ENCODE data around the gene ARHGDIA.
"Not testable (repeated sequence)": the region's sequence is repeated elsewhere in the genome, so short reads cannot be mapped to it uniquely, and the experiment has no call there.

Gene ARHGDIA

DNA sequence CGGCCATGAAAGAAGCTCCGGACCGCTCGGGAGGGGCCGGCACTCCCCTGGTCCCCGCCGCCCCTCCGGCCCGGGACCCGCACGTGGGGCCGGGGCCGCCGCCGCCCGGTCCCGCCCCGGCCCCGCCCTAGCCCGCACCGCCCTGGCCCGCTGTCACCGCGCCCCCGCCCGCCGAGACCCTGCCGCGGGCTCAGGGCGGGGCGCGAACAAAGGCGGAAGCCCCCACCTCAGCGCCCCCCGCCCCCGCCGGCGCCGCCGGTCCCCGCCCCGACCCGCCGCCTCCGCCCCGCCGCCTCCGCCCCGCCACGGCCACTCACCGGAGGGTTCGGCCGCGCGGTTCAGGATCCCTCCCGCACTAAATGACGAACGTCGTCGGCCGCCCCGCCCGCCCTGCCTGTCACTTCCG, at the start of gene ARHGDIA:
Gene ARHGDIA, minus strand, starts transcription at position 357 of the 406 bp plus-strand sequence. CDS start 1,407 bp downstream, outside the sequence.
- FAIRE-seq: no peak

DNA sequence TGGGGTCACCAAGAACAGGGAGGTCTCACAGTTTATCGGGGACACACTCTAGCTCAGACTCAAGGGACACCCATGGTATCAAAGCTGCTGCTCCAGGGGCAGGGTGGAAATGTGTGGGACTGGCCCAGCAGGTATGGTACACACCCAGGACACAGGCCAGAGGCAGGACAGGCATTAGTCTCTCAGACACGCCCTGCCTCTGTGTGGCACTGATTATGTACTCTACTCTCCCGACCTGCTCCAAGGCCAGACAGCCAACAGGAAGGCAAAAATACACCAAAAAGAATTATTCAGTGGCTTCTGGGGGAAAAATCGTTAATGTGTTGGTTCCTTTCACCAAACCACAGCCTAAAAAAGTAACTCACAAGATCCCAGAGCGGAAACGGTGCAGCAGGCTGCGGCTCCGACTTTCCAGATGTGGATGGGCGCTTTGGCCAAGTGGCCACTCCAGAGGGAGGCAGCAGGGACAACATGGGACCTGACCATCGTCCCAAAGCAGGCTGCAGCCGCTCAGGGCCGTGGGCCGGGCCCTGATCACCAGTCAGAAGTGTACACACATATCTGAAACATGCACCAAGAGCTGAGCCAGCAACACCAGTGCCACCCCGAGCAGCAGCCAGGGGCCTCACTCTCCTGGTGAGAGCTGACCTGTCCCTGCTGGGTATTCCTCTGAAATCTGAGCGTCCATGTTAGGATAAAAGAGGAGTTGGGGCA, 47.9 kb upstream of the ARHGDIA start:
- no peak for FAIRE-seq

DNA sequence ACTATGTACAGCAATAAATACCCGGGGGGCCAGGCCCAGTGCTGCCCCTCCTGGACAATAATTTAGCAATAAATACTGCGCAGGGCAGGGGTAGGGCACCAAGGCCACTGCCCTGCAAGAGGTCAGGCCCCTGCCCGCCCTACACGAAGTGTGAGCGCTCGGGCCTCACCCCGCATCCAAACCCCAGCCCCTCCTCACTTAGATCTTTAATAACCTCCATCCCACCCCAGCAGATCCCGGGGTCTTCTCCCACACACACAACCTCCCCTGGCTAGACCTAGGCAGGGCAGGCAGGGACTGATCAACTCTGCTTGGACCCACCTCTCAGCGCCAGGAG, 47.2 kb upstream of the ARHGDIA start:
- not testable (repeated sequence) for FAIRE-seq

DNA sequence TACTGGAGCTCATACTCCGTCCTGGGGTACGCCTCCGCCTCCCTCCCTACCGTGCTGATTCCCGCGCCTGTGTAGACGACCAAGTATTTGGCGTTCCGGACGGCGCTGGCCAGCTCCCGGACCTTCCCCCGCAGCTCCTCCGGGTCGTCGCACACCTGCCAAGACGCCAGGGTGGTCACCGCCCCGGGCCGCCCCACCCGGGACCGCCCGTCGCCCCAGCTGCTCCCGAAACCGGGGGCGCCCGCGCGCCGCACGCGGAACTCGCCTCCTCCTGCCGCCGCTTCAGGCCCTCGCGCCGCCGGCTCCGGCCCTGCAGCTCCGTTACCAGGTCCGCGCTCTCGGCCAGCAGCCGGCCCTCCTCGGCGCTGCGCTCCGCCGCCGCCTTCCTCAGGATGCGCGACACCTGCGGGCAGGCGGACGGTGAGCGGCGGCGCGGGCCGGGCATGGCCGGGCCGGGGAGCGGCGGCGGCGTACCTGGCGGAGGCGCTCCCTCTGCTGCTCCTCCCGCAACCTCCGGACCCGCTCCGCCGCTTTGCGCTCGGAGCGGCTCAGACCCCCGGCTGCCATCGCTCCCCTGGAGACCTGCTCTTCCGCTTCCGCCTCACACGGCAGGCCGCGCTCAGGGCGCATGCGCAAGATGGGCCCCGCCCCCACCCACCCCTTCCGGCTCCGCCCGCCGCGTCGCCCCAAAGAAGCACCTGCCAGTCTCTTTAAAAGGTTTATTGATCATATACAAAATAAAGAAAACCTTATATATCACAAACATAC, 46.6 kb upstream of the ARHGDIA start, which contains the start of gene SIRT7:
Gene SIRT7, minus strand, starts transcription at position 612 of the 768 bp plus-strand sequence. Its CDS starts 45 bp downstream, at position 567.
- no peak for FAIRE-seq

DNA sequence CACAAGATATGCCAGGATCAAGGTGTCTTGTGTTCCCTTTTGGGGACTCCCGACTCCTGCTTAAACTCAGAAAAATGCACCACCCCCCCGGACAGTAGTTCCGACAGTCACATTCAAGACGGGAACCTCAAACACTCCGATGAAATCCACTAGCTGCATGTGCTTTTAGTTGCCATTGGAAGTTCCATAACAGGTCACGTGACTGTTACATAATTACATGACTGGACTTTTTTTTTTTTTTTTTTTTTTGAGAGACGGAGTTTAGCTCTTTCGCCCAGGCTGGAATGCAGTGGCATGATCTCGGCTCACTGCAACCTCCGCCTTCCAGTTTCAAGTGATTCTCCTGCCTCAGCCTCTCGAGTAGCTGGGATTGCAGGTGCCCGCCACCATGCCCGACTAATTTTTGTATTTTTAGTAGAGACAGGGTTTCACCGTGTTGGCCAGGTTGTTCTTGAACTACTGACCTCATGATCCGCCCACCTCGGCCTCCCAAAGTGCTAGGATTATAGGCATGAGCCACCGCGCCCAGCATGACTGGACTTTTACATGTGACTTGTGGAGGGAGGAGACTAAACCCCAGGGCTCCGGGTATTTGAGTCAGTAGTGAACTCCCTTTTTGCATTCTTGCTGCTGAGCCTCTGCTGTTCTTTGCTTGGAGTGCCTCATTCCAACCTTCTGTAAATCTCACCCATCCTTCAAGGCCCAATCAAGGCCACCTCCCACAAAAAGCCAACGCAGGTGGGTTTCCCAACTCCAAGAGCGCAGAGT, 45.3 kb upstream of the ARHGDIA start:
- no peak for FAIRE-seq

DNA sequence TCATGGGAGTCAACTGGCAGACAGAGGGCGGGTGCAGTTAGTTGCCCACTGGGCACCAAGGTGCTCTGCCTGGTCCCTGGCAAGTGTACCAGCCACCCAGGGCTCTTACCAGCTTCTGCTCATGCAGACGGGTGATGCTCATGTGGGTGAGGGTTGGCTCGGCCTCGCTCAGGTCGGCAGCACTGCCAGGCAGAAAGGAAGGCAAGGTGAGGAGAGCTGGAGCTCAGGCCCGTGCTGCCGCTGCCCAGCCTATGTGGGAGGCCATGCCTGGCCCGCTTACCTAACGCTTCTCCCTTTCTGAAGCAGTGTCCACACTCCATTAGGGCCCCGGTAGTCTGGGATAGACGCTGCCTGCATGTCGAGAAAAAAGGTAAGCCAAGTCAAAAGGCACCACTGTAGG, 44.2 kb upstream of the ARHGDIA start:
- no peak for FAIRE-seq

DNA sequence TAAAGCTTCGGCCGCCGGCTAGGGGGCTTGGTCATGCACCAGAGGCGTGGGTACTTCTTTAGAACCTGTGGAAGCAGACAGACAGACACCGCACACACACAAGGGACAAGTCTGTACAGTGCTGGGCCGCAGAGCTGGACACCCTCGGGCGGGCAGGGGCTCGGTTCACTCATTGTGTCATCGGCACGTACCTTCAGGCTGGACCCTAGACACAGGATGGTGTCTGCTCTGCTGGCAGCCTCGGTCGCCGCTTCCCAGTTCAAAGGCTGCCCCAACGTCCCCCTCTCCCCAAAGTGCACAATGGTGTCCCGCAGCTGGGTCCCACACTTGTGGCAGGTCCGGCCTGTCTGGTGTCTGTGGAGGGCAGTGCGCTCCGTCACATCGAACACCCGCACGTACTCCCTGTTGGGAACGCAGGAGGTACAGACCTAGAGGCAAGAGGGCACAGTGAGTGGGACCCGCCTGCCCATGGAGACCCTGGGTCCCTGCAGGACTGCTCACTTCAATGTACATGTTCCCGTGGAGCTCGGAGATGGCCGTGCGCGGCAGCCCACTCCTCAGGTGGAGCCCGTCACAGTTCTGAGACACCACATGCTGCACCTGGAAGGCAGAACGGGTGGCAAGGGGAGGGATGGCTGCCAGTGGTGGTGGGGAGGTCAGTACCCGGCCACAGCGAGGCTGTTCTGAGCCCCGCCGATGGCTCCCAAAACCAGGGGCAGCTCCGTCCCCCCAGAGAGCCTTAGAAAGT, 43.1 kb upstream of the ARHGDIA start:
- FAIRE-seq: no peak

DNA sequence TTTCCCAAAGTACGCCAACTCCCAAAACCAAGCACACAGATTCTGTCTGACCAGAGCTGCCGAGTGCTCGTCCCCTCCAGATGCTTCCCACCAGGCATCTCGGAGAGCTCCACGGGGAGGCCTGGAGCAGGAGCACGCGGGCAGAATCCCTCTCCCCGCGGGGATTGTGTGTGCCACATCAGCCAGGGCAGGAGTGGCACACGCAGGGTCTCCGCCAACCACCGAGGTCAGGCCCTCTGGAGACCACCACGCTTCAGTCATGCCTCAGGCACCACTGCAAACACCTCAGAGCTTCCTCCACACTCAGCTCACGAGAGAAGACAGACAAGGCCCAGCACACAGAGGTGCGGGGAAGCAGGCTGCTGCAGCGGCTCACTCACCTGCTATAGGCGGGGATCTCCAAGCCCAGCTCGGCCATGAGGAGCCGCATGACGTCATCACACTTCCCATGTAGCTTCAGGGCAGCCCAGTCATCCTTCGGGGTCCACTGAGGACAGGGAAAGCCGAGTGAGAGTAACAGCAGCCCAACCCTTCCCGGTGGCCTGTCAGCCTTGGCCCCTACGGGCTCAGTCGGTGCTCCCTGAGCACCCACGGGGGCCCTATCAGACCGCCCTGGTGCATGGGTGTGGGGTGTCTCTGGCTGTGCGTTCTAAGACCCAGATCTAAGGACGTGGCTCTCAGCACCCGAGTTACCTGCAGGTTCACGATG, 42.4 kb upstream of the ARHGDIA start:
- no peak for FAIRE-seq

DNA sequence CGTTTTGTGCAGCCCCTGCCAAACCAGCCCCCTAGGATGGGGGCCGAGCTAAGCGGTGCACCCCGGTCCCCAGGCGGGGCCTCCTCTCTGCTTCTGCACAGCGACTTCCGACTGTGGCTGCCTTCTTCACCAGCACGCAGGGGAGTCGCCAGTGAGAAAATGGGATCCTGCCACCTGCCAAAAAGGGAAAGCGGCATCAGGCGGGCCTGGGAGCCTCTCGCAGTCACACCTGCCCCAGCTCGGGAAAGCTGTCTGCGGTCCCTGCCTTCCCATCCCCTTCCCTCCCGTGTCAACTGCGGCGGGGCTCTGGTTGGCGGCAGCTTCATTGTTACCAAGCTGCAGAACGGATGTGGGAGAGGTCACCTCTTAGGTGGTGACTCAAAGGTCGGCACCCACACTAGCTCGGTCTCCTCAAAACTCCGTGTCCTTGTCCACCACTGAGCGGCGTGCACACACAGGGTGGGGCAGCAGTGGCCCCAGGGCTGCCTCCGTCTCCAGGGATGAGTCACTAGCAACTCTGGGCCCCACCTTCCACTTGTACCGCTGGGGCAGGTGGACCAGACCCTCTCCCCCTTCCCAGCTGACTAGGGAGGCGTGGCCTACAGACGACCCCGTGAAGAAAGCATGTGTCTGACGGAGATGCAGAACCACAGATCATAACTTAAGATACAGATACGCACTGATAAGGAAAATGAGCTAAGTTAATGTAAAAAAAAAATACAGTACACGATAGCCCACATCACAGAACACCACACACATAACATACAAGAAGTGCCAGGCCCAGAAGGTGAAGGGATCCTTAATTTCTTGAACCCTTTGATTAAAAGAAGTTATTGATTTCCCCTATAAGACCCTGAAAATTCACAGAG, 41.5 kb upstream of the ARHGDIA start:
- no peak for FAIRE-seq

DNA sequence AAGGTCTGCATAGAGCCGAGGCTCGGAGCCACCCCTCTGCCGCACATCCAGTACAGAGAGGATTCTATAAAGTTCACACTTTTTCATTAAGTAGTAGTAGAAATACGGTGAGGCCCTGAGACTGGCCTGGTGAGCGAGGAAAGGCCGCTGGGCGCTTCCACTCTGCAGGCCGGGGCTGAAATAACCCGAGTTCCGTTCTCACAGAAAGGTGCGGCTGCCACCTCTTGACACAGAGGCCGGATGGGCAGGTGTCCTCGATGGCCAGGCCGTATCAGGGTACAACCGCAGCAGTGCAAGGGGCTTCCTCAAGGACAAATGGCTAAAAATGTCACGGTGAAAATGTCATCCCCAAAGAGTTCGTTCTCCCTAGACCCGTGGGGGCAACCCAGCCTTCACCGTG, 40.8 kb upstream of the ARHGDIA start:
- FAIRE-seq: no peak

DNA sequence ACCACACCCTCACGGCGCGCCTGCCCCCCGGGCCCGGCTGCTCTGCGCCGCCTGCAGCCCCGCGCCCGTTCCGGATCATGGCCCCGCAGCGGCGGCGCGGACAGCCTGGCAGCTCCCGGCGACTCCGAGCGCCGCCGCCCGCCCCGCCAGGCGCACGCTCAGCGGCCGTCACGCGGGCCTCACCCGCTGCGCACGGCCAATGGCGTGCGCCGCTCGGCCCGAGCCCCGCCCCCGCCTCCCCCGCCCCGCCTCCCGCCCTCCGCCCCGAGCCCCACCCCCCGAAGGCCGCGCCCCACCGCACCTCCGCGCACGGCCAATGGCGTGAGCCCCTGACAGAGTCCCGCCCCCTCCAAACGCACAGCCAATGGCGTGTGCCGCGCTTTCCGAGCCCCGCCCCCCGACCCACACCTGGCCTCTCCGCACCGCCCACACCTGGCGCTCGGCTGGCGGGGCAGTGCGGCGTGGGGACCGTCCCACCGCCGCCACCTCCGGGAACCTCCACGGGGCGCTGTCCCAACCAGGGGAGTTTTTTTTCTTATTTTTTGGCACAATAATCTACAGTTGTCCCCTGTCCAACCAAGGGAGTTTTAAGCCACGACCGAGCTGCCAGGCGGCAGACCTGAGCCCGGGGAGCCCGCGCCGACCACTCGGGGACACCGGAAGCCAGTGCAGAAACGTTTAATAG, 40.3 kb upstream of the ARHGDIA start, which contains the start of gene PCYT2:
Gene PCYT2, minus strand, starts transcription at position 123 of the 685 bp plus-strand sequence. Its CDS starts 44 bp downstream, at position 79.
- FAIRE-seq: no peak

DNA sequence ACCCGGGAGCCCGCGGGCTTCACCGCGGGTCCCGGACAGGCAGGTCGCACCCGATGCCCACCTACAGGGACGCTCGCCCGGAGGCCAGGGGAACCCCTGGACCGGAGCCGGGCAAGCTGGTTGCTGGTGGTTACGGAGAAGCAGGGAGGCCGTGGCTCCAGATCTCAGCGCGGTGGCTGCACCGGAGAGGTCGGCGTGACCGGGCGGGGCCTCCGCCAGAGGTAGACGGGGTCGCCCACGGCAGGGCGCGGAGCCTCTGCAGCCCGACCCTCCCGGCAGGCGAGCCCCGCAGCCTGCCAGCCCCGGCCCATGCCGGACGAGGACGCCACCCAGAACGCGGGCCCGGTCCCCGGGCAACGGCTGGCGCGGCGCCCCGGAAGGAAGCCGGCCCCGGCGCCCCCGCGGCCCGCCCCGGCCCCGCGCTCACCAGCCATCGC, 39.7 kb upstream of the ARHGDIA start:
- FAIRE-seq: no peak

DNA sequence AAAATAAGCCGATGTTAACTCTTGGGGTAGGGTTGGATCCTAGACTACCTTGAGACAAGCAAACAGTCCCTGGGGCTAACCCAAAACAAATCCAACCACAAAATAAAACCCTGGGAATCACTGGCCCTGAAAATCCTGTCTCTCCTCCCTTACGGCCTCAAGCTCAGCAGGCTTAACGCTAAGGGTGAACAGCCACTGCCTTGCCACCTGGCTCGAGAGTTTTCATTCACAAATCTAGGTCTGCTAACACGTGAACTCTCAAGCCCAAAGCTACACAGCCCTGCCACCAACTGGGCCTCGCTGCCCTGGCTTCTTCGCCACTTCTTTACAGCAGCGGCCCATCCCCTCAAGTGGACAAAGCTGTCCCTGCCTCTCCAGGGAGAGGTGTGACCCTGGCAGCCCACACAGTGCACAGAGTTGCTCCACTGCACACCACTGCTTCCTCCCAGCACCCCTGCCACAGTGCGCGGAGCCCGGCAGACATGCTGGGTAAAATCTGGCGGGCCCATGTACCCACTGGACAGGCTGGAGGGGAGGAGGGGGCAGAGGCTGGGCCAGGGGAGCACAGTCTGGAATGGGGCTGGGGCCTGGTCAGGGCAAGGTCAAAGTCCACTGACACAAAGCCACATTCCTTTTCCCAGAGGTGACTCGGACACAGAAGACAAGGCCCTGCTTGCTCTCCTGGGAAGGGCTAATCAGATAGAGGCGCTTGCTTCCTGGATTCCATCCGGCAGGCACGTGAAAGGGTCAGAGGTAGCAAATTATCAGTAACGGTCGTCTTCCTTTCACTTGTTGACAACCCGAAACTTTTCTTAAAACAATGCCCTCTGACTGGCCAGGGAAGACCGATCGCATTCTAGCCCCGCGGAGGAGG, 39.1 kb upstream of the ARHGDIA start:
- FAIRE-seq: no peak

DNA sequence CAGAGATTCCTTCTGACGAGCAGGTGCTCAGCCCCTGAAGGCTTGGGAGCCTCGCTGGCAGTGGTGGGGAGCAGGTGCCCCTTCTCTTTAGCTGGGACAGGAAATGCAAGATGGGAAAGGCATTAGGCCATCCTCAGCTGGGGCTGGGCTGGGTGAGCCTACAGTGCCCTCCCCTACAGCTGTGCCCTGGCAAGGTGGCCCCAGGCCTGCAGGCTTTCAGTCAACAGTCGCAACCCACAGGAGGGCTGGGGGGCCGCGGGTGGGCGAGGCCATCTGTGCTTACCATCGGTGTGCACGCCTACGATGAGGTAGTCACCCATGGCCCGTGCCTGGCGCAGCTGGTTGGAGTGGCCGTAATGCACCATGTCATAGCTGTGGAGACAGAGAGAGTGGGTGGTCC, 38.1 kb upstream of the ARHGDIA start:
- FAIRE-seq: no peak

DNA sequence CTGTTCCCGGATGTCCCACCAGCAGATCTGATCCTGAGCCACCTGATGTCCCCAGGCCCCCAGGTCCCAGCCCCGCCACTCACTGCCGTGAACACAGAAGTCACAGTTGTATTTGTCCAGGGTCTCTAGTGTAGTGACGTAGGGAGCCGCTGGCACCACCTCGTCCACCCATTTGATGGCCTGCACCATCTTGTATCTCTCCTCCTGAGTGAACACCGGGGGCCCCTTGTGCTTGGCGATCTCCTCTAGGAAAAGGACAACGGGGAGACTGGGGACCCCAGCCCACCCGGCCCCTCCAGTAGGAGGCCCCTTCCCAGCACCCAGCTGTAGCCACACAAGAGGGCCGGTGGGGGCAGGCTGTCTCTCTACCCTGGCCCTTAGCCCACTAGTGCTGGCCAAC, 37.7 kb upstream of the ARHGDIA start:
- no peak for FAIRE-seq

DNA sequence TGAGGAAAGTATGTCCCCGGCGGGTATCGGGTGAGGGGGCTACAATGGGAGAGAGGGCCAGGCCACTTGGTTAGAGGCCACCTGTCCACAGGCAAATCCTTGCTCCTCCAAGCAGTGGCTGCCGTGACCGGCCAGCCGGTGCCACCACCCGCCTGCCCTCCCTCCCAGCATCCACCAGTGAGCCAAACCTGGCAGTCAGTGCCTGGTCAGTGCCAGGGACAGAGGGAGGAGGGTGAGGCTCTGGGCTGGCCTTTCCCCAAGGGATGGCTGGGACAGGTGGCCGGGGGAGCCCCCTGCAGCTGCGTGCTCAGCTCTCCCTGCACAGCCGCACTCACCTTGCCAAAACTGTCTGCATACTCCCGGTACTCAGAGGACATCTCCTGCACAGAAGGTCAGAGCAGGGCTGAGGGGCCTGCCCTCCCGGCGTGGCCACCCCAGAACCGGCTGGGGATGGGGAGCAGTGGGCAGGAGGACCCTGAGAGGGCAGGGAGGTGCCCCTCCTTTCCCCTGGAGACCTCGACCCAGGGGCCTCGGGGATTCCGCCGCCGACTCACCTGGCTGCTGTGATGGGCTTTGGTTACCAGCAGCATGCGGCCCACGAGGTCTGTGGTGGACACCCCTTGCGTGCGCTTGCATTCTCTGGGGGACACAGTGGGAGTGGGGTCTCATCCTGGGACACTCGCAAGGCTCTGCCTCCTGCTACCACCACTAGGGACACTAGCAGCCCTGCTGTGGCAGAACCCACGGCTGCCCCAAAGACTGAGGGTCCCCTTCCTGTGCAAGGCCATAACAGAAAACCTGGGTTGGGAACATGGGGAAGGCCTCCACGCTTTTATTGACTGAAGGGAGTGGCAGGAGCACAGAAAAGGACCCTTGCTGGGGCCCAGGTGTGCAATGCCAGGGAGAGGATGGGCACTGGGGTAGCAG, 36.3 kb upstream of the ARHGDIA start:
- FAIRE-seq: no peak

DNA sequence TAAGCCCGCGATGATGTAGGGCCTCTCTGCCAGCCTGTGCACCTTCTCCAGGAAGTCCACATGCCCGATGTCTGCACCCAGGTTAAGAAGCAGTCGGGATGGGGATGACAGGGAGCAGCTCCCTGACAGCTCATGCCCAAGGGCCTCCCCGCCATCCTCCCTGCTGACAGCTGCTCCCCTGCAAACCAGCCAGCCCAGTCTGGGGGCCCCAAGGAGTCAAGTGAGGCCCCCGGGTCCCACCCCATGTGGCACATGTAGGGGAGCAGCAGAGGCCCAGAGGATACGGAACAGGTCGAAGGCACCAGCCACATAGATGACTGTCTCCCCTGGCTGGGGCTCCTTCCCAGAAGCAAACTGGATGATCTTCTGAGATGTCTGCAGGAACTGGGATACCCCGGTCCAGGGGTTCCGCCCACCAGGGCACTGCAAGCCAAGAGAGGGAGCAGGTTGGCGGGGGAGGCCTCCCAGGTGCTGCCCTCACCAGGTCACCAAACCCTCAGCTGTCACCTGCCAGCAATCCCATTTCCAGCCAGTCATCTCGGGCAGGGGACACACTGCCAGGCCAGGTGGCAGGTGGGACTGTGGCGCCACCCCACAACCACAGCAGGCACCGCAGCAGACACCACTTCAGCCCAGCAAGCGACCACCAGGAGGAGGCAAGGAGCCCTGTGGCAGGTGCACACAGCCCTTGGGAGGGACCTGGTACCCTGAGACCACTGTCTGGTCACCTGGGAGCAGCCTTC, 35.5 kb upstream of the ARHGDIA start:
- FAIRE-seq: no peak
